NCI-H2081 (cell line): ENCODE measurements around the gene PRDM11.

Experiments
- DNase-seq, 2 experiments: peaks; one replicate each; lab custom pipeline; 2025; lab: John Stamatoyannopoulos, UW

The PRDM11 gene

GRCh38 chr11:45265969-45266675, 119.7 kb downstream of the PRDM11 start:
- DNase-seq = no peak

- no peak for DNase-seq
Observed at GRCh38 chr11:45266676-45267020, 120.2 kb downstream of the PRDM11 start.

DNA sequence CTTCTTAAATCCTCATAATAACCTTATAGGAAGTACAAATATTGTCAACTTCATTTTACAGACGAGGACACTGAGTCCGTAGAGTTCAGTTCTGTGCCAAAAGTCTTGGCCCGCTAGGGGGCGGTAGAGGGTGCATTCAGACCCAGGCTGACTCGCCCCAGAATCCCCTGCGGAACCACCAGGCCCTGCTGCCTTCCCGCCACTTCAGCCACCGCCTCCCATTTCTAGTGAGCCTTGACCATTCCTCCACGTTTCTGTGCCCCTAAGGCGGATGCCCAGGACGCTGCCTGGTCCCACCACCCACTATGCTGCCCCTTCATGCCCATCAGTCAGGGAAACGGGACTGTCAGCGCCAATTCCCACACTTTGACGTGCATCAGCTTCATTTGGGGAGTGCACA, 120.6 kb downstream of the PRDM11 start:
- DNase-seq = no peak

DNA sequence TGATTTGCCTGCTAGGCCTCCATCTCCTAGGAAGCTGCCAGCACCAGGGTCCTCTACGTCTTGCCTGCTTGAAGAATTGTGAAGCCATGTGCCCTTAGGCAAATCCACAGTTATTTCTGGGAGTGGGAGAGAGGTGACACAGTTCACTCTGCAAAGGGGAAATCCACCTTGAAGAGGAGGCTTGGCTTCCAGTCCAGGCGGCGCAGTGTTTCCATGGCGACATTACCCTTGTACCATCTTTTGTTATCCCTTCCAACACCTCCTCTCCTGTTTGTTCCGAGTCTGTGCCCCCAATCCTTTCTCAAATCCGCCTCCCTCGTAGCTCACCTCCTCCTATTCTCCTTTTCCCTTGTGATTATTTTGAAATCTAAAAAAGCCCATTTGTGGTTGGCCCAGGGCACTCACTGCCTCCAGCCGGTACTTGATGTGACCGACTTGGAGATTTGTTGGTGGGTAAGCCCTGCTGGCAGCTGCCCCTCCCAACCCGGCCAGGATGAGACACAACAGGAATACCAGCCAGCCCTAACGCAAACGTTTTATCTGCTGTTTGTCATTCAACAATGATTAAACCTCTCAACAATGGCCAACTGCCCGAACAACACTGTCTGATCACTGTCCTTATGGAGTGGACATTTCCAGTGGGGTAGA, 121.3 kb downstream of the PRDM11 start:
- DNase-seq = no peak

DNA sequence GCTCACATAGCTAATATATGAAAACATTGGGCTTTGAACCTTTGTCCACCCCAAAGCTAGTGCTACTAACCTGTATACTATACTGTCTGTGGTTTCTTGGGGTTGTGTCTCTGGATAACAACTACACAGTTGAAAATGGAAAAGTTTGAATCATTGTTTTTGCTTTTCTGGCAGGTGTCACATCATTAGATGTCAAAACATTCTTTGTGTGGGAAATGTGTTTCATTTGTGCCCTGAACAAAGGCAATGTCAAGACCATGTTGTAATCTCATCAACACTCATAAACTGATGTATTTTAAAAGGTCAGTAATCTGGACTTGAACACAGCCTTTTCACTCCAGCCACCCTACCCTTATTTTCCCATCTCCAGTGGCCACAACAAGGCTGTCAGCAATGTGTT, 123.2 kb downstream of the PRDM11 start:
- no peak for DNase-seq

DNA sequence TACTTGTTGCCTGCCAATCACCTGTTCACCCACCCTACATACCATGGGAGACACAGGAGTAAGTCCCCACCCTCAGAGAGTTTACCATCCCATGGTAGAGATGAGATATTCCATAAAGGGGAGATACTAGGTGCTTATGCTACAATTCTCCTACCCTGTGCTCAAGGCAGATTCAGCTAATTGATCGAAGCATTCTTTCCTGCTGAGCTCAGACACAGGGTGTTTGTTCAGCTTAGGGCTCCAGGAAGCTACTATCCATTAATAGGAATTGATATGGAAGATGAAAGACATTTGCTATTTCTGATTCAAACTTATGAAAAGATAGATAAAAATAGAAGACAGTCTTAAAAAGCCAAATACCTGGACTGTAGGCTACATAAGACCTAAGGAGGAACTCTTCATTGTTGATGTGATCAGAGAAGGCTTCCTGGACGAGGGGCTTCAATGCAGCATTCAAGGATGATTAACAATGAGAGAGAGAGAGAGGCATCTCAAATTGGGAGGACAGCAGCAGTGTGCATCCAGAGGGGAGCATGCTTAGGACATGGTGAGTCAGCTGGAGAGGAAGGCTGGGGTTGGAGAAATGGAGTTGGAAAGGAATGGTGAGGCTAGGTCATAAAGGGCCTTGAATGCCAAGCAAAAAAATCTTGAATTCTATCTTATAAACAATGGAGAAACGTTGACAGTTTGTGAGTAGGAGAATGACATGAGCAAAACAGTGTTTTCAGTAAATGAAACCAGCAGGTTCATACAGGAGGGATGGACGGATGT, 124.7 kb downstream of the PRDM11 start:
- no peak for DNase-seq

DNA sequence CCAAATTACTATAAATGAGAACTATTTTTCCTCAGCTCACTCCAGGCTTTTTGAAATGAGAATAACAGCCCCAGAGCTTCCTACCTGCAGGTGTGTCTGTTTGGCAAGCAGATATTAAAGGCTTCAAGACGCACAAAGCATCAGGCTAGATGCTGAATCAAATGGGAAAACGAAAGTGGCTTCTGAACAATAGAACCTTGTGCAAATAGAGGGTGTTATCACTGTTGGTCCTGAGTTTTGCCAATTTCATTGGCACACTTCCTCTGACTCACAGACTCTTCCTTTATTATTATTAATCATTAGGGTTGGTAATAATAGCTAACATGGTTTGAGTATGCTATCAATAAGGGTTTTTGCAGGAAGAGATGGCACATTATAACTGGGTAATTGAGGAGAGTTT, 126.3 kb downstream of the PRDM11 start:
- no peak for DNase-seq

DNA sequence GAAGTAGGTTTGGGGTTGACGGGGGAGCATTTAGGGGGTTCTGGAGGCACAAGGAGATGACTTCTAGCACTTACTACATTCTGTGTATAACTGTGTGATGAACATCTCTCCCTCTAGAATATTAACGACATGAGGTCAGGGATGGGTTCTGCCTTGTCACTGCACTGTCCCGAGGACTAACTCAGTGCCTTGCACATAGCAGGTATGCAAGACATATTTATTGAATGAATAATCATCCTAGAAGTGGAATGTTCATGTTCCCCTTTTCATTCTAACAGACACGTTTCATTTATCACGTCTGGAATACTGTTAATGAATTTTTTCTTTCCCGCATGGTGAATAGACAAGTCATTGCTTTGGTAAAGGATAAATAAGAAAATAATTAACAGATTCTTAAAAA, 127.1 kb downstream of the PRDM11 start:
- DNase-seq = no peak

DNA sequence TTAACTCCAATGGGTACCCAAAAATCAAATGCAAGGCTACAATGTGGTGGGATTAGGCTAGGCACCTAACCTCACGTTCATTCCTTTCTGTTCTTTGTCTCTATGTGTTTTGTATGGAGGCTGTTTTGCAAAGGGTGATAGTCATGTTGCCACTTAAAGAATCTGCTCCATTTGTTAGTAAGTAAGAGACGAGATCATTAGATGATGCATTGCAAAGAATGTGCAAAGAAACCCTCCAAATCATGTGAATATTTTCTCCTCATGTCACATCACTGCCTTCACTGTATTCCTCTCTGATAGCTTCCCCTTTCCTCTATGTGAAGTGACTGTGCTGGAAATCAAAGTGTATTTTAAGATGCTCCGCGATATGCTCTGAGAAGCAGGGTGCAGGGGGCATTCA, 127.8 kb downstream of the PRDM11 start:
- no peak for DNase-seq

DNA sequence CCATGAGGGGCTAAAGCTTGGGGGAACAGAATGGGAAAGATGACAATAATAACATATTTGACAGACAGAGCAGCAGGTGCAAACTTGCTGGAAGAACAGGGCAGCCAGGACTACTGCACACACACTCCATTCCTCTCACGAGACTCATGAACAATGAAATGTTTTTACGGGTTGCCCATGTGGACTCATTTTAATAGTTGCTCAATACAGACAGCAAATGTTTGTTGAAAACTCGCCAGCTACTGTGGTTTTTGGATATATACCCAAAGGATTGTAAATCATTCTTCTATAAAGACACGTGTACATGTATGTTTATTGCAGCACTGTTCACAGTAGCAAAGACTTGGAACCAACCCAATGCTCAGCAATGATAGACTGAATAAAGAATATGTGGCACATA, 129.4 kb downstream of the PRDM11 start:
- DNase-seq = no peak

DNA sequence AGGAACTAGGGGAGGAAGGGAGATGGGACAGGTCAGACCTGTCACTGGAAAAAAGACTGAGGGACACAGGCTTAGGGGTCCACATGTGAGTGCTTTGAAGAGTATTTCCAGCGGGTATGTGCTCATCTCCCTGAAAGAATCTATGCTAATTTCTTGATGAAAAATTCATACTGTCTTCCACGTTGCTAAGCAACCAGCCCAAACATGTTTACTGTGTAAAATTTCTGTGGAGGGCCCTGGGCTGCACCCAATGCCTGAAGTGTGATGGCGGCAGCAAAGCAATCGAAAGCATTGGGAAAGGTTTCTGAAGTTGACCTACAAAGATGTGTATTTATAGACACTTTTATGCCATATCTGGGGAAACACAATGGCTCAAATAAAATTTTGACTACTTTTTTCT, 132.3 kb downstream of the PRDM11 start:
- no peak for DNase-seq

- DNase-seq = no peak
Observed at GRCh38 chr11:45279645-45280044, 133.2 kb downstream of the PRDM11 start.

GRCh38 chr11:45280449-45280848, 134.0 kb downstream of the PRDM11 start:
- peak; percentile 76 to 91 for DNase-seq

GRCh38 chr11:45282081-45282480, 135.6 kb downstream of the PRDM11 start:
- no peak for DNase-seq
